Osteoblast (primary cell): ENCODE data around the gene SMAD3. TPM values are rescaled to one million over a fixed set of nuclear protein-coding genes. Genes with fewer than 3 reads are reported as not detected.
A peak's percentile ranks its signal among the peaks of the same experiment; 100 is the strongest.

Experiments used
- DNase-seq: peaks from one replicate; pipeline ENCODE4 v3.0.0; 2011; ENCODE audit warnings: low spot score, mixed read lengths; ENCODE audit not compliant: insufficient read length; ENCODE audit errors: missing footprints
- H2AFZ ChIP-seq: 2 replicates; pipeline ENCODE4 v1.6.0; 2011; ENCODE audit warnings: mild to moderate bottlenecking, low read length
- H3K27ac ChIP-seq: 2 replicates; pipeline ENCODE4 v1.5.1; 2011; ENCODE audit warnings: mild to moderate bottlenecking, low read depth, low read length, moderate library complexity
- H3K27me3 ChIP-seq: 2 replicates; pipeline ENCODE4 v1.6.0; 2012; ENCODE audit warnings: mild to moderate bottlenecking, control low read depth, inconsistent platforms, low read length, moderate library complexity; ENCODE audit not compliant: insufficient read depth
- H3K36me3 ChIP-seq: 2 replicates; pipeline ENCODE4 v1.5.1; 2011; ENCODE audit warnings: mild to moderate bottlenecking, low read length, control low read depth, moderate library complexity; ENCODE audit not compliant: insufficient read depth
- H3K4me1 ChIP-seq: 2 replicates; pipeline ENCODE4 v1.5.1; 2011; ENCODE audit warnings: mild to moderate bottlenecking, low read length, control low read depth, moderate library complexity; ENCODE audit not compliant: insufficient read depth
- H3K4me2 ChIP-seq: 2 replicates; pipeline ENCODE4 v1.6.0; 2011; ENCODE audit warnings: mild to moderate bottlenecking, low read length; ENCODE audit not compliant: insufficient read depth
- H3K4me3 ChIP-seq: fragments of 200-600 bp; sonication (generic); 3 replicates; pipeline ENCODE4 v1.5.1; 2012; ENCODE audit warnings: mild to moderate bottlenecking, low read length, inconsistent platforms; ENCODE audit not compliant: insufficient read depth
- H3K79me2 ChIP-seq: 2 replicates; pipeline ENCODE4 v1.6.0; 2012; ENCODE audit warnings: mild to moderate bottlenecking, low read length, control low read depth, inconsistent platforms; ENCODE audit not compliant: insufficient read depth
- H3K9me3 ChIP-seq: 2 replicates; pipeline ENCODE4 v1.5.1; 2011; ENCODE audit warnings: low read depth, low read length, control low read depth
- H4K20me1 ChIP-seq: 2 replicates; pipeline ENCODE4 v1.6.0; 2012; ENCODE audit warnings: mild to moderate bottlenecking, low read length, control low read depth; ENCODE audit not compliant: insufficient read depth
- CTCF ChIP-seq: IDR thresholded peaks from 2 replicates; pipeline ENCODE4 v1.5.1; 2011; ENCODE audit warnings: mild to moderate bottlenecking, low read depth, low read length, moderate library complexity; ENCODE audit errors: extremely low read depth
- total RNA-seq: library from RNA; depleted of rRNA; stranded (reverse); fragments of >200 nt; gene quantifications from 2 replicates; pipeline ENCODE4 v1.2.3, GENCODE V29; 2012

The SMAD3 gene
- total RNA-seq, 1 donor, result 60.1 TPM

- TF ChIP-seq CTCF, result no peak
- peaks cover 95% of the 10 kb centered on the region for H3K4me1 ChIP-seq
- DNase-seq, result no peak
- no peaks in the 10 kb centered on the region for H3K9me3 ChIP-seq
- H3K36me3 ChIP-seq, result peaks cover 46% of the 10 kb centered on the region
- H3K79me2 ChIP-seq, result peaks cover 98% of the 10 kb centered on the region
- no peak overlapping the region for H2AFZ ChIP-seq
- peak overlapping the region; percentile 31 for H3K4me2 ChIP-seq
- no peaks in the 10 kb centered on the region for H3K27me3 ChIP-seq
- H4K20me1 ChIP-seq, result peaks cover 82% of the 10 kb centered on the region
- H3K4me3 ChIP-seq, result no peak overlapping the region
- H3K27ac ChIP-seq, result peak overlapping the region; percentile 90
Measured at GRCh38 chr15:67085237-67085817, 19.9 kb downstream of the SMAD3 start.

GRCh38 chr15:67085818-67086636, 20.6 kb downstream of the SMAD3 start:
- Histone ChIP-seq H3K27ac (peak overlapping the region; percentile 90), H3K36me3 (peaks cover 49% of the 10 kb centered on the region), H3K4me2 (peak overlapping the region; percentile 31)

GRCh38 chr15:67086637-67086914, 21.2 kb downstream of the SMAD3 start:
- no peak for DNase-seq
- no peak overlapping the region for H3K4me3 ChIP-seq
- H4K20me1 ChIP-seq, result peaks cover 78% of the 10 kb centered on the region
- no peak overlapping the region for H2AFZ ChIP-seq
- H3K36me3 ChIP-seq, result peaks cover 45% of the 10 kb centered on the region
- no peak overlapping the region for H3K4me2 ChIP-seq
- peaks cover 95% of the 10 kb centered on the region for H3K4me1 ChIP-seq
- H3K27ac ChIP-seq, result peak overlapping the region; percentile 90
- no peaks in the 10 kb centered on the region for H3K9me3 ChIP-seq
- H3K27me3 ChIP-seq, result no peaks in the 10 kb centered on the region
- no peak for TF ChIP-seq CTCF
- peaks cover 98% of the 10 kb centered on the region for H3K79me2 ChIP-seq

More at GRCh38 chr15:67085818-67086636, 20.6 kb downstream of the SMAD3 start:
- H2AFZ ChIP-seq, result no peak overlapping the region
- H3K9me3 ChIP-seq, result no peaks in the 10 kb centered on the region
- H4K20me1 ChIP-seq, result peaks cover 82% of the 10 kb centered on the region
- peaks cover 95% of the 10 kb centered on the region for H3K4me1 ChIP-seq
- peak; percentile 90 for DNase-seq
- H3K27me3 ChIP-seq, result no peaks in the 10 kb centered on the region
- TF ChIP-seq CTCF, result no peak
- H3K4me3 ChIP-seq, result no peak overlapping the region
- peaks cover 98% of the 10 kb centered on the region for H3K79me2 ChIP-seq

GRCh38 chr15:67087507-67088172, 22.2 kb downstream of the SMAD3 start:
- H4K20me1 ChIP-seq, result peaks cover 82% of the 10 kb centered on the region
- TF ChIP-seq CTCF, result no peak
- no peak overlapping the region for H3K4me3 ChIP-seq
- H3K4me1 ChIP-seq, result peaks cover 95% of the 10 kb centered on the region
- peaks cover 98% of the 10 kb centered on the region for H3K79me2 ChIP-seq
- peak overlapping the region; percentile 90 for H3K27ac ChIP-seq
- peaks cover 48% of the 10 kb centered on the region for H3K36me3 ChIP-seq
- H3K27me3 ChIP-seq, result no peaks in the 10 kb centered on the region
- H2AFZ ChIP-seq, result no peak overlapping the region
- DNase-seq, result no peak
- no peaks in the 10 kb centered on the region for H3K9me3 ChIP-seq
- peak overlapping the region; percentile 5 for H3K4me2 ChIP-seq
